HFF-Myc (cell line): ENCODE results near the gene SPTLC3.

ENCODE experiments used
- DNase-seq: peaks from one replicate; pipeline ENCODE4 v3.0.0-alpha.2; 2011; ENCODE audit warnings: low read depth; ENCODE audit errors: extremely low read depth
- H3K4me3 ChIP-seq: replicated peaks from 2 replicates; pipeline ENCODE4 v1.5.1; 2011; ENCODE audit warnings: low read depth, mild to moderate bottlenecking, control low read depth, low read length
- TF ChIP-seq, protein P1 (sequence below): IDR thresholded peaks from 2 replicates; pipeline ENCODE4 v1.5.1; 2012; ENCODE audit warnings: mild to moderate bottlenecking, low read depth, low read length, control low read depth; ENCODE audit errors: missing control alignments

SPTLC3 gene

DNA sequence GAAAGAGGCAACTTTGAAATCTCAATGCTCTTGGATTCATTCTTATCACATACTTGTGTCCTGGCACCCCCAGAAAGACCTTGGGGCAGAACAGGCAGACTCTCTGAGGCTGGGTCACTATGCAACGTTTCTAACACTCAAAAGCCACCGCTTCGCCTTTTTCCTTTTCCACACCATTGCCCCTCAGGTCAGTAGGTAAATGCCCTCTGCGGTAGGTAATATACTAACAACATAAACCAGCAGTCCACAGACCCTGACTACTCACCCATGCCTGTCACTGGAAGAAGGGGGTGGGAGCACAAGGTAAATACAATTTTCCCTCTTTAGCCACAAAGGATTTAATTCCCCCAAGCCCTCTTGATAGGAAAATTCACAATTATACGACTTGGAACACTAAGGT is 6.5 kb upstream of the SPTLC3 start:
- TF ChIP-seq, protein P1, sequence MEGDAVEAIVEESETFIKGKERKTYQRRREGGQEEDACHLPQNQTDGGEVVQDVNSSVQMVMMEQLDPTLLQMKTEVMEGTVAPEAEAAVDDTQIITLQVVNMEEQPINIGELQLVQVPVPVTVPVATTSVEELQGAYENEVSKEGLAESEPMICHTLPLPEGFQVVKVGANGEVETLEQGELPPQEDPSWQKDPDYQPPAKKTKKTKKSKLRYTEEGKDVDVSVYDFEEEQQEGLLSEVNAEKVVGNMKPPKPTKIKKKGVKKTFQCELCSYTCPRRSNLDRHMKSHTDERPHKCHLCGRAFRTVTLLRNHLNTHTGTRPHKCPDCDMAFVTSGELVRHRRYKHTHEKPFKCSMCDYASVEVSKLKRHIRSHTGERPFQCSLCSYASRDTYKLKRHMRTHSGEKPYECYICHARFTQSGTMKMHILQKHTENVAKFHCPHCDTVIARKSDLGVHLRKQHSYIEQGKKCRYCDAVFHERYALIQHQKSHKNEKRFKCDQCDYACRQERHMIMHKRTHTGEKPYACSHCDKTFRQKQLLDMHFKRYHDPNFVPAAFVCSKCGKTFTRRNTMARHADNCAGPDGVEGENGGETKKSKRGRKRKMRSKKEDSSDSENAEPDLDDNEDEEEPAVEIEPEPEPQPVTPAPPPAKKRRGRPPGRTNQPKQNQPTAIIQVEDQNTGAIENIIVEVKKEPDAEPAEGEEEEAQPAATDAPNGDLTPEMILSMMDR: no peak

DNA sequence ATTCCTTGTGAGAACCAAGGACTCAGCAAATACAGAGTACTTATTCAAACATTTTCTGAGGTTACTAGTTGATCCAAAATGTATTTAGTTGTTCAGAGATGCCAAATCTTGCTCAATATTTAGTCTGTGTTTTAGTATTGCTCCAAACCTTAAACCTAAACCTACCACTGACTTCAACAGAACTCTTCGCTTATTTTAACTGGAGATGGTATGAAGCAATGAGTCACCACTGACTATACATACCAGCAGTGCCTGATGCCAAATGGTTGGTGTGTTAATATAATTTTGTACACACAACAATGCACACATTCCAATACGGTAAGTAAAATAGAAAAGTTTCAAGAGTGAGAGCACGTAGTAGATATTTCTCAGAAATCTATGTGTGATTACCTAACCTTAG is 1.9 kb upstream of the SPTLC3 start:
- TF ChIP-seq, protein P1: no peak
- DNase-seq: no peak

More for the DNA sequence above, 6.5 kb upstream of the SPTLC3 start:
- no peak overlapping the region for H3K4me3 ChIP-seq
- DNase-seq: no peak

DNA sequence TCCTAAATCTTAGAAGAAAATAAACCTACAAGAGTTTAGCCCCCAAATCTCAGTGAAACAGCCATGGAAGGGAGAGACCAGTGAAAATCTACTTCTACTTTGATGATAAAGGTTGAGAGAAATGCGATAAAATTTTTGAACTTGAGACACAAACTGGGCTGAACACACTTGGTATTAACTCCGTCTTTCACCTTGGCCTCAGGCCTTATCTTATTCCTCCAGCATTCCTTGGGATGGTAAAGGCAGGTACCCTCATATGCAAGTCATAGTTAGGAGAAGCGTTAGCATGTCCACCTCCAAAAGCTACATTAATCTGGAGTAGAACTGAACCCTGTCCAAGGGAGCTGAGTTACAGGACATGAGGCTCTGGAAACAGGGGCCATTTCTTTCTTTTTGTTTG is 1.2 kb upstream of the SPTLC3 start:
- H3K4me3 ChIP-seq: no peak overlapping the region
- TF ChIP-seq, protein P1: no peak
- no peak for DNase-seq

More for the DNA sequence above, 1.9 kb upstream of the SPTLC3 start:
- H3K4me3 ChIP-seq: no peak overlapping the region

DNA sequence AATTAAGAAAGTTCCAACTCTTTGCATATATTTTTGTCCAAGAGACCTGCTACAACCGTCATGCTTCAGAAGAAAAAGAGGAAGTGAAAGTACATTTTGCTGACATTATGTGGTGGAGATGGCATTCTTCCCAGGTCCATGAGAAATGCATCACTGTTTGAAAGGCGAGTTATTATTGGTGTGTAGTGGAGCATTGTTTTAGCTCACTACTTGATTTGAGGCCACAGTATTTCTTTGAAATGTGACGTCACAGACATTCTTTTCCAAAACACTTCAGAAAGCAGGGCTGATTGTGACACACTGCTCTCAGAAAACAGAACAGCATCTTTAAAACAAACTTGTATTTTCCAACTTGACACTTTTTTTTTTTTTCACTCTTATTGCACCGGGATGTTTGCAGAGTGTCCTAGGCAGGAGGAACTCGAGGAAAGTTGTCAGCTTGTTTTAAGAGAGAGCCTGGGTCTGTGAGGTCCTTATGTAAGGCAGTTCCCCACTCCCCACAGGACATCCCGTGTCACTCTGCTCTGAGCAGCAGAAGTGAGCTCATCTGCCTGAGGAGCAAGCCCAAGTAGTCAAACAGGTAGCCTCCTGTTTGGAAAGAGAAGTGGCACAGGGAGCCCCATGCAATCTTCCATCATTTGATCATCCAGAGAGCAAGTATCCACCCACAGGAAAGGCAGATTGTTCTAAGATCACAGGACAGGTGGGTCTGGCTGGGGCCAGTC is 1.1 kb downstream of the SPTLC3 start:
- DNase-seq: peak; percentile 72
- H3K4me3 ChIP-seq: peak overlapping the region; percentile 25
- TF ChIP-seq, protein P1: no peak

DNA sequence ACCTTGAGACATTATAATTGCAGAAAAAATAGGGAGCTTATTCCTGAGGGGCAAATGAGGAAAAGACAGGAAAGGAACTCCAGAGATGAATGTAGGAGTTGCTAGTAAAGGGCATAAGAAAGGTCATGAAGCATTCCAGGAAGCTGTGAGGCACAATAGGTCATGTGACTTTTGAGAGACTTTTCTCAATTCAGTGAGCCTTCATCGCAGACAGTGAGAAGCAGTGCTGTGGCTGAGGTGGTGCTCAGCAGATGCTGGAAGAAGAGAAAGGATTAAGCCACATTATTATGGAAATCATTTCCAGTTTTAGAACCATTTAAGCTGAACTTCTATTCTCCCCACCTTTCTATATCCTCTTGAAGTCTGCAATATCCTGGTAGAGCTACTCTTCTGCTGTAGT is 4.1 kb downstream of the SPTLC3 start:
- no peak for DNase-seq
- TF ChIP-seq, protein P1: no peak
- no peak overlapping the region for H3K4me3 ChIP-seq

DNA sequence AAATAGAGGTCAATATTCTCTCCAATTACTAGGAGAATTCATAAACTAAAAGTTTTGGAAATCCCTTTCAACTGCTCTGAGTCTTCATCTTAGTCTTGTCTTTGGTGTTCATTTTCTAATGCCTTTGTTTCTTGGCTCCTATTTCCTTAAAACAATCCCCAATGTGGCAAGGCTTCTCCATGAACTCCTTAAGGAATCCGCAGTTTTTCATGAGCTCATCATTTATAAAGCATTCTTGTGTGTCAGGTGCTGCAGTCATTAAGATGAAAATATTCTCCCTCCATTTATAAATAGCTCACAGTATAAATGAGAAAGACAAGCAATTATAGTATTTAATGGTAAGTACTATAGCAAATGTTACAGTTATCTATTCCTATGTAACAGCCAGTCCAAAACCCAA is 4.6 kb downstream of the SPTLC3 start:
- no peak overlapping the region for H3K4me3 ChIP-seq
- no peak for DNase-seq
- TF ChIP-seq, protein P1: no peak

DNA sequence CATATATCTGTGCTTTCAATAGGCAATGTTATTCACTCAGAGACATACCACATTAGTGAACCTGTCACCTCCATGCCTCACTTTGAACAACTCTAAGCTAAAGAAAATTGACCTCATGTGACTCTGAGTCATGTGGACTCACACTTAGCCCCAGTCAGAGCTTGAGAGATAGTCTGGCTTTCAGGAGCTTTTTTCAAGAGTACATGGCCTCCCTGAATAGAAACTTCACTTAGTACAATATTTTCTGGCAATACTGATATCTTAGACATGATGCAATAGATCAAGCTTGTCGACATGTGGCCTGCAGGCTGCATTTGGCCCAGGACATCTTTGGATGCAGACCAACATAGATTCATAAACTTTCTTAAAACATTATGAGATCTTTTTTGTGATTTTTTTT is 8.5 kb downstream of the SPTLC3 start:
- no peak for DNase-seq
- no peak overlapping the region for H3K4me3 ChIP-seq
- TF ChIP-seq, protein P1: no peak
